Activated CD8-positive, alpha-beta memory T cell treated with anti-CD3 and anti-CD28 coated beads for 36 hours (primary cell): ENCODE results near the gene DENND4C. TPM values are rescaled to one million over a fixed set of nuclear protein-coding genes. Genes with fewer than 3 reads are reported as not detected.

Source experiments
- CTCF ChIA-PET: fragments of 350-600 bp; sonication (Branson Sonifier 250); formaldehyde crosslinking; loops from one replicate; lab custom pipeline; 2021; ENCODE audit warnings: antibody characterized with exemption; lab: Charles Lee
- POLR2A ChIA-PET: fragments of 350-600 bp; sonication (Branson Sonifier 250); formaldehyde crosslinking; loops from one replicate; lab custom pipeline; 2021; ENCODE audit warnings: antibody characterized with exemption; lab: Charles Lee
- total RNA-seq, 2 experiments: library from RNA; stranded (reverse); gene quantifications; one replicate each; pipeline ENCODE4 v1.2.3, GENCODE V29; 2021

Gene DENND4C
- total RNA-seq, 2 experiments from 2014 or later, result 12.1 to 12.8 TPM

- CTCF ChIA-PET, result no interaction called here
- POLR2A ChIA-PET, result no interaction called here
Measured at GRCh38 chr9:19303216-19303615, 72.7 kb downstream of the DENND4C start.

GRCh38 chr9:19306568-19306967 lies 76.1 kb downstream of the DENND4C start:
- ChIA-PET POLR2A (no interaction called here), CTCF (no interaction called here)

GRCh38 chr9:19310246-19310645 lies 79.8 kb downstream of the DENND4C start:
- ChIA-PET POLR2A (no interaction called here), CTCF (no interaction called here)

GRCh38 chr9:19313573-19313972 lies 83.1 kb downstream of the DENND4C start:
- ChIA-PET POLR2A (no interaction called here), CTCF (no interaction called here)

GRCh38 chr9:19320495-19320894 lies 90.0 kb downstream of the DENND4C start:
- CTCF ChIA-PET, result interaction anchor here (1.1 kb wide), 1 partner anchor 144 kb away, joined by 4 read pairs; no protein-coding TSS in a partner anchor
- POLR2A ChIA-PET, result no interaction called here

- CTCF ChIA-PET, result no interaction called here
- POLR2A ChIA-PET, result no interaction called here
Measured at GRCh38 chr9:19331877-19332276, 101.4 kb downstream of the DENND4C start.

- CTCF ChIA-PET, result no interaction called here
Measured at GRCh38 chr9:19336166-19336565, 105.7 kb downstream of the DENND4C start.

GRCh38 chr9:19342947-19343346 lies 112.5 kb downstream of the DENND4C start:
- CTCF ChIA-PET, result no interaction called here
- POLR2A ChIA-PET, result no interaction called here

More at GRCh38 chr9:19336166-19336565, 105.7 kb downstream of the DENND4C start:
- POLR2A ChIA-PET, result no interaction called here

GRCh38 chr9:19358701-19359100 lies 128.2 kb downstream of the DENND4C start:
- CTCF ChIA-PET, result interaction anchor here (0.7 kb wide), 1 partner anchor 106 kb away, joined by 3 read pairs; no protein-coding TSS in a partner anchor
- POLR2A ChIA-PET, result no interaction called here

- ChIA-PET CTCF (no interaction called here), POLR2A (no interaction called here)
Measured at GRCh38 chr9:19369107-19369506, 138.6 kb downstream of the DENND4C start.

- CTCF ChIA-PET, result no interaction called here
Measured at GRCh38 chr9:19371942-19372341, 141.4 kb downstream of the DENND4C start.

GRCh38 chr9:19372567-19372966 lies 142.1 kb downstream of the DENND4C start:
- ChIA-PET POLR2A (no interaction called here), CTCF (no interaction called here)

More at GRCh38 chr9:19371942-19372341, 141.4 kb downstream of the DENND4C start:
- POLR2A ChIA-PET, result interaction anchor here (1.2 kb wide), 1 partner anchor 8 kb away, joined by 7 read pairs; the partner anchor contains the start of gene RPS6

GRCh38 chr9:19373527-19373926 lies 143.0 kb downstream of the DENND4C start:
- POLR2A ChIA-PET, result no interaction called here

GRCh38 chr9:19375538-19375937 lies 145.0 kb downstream of the DENND4C start:
- POLR2A ChIA-PET, result interaction anchor here (1.0 to 1.2 kb wide), 2 partner anchors 143 to 145 kb away, joined by 4 to 10 read pairs; partner anchors contain the start of gene DENND4C
- CTCF ChIA-PET, result no interaction called here

More at GRCh38 chr9:19373527-19373926, 143.0 kb downstream of the DENND4C start:
- CTCF ChIA-PET, result no interaction called here

GRCh38 chr9:19376931-19377330 lies 146.4 kb downstream of the DENND4C start:
- CTCF ChIA-PET, result interaction anchor here (1.2 kb wide), 2 partner anchors 39 to 80 kb away, joined by 3 read pairs; no protein-coding TSS in a partner anchor
- POLR2A ChIA-PET, result no interaction called here

GRCh38 chr9:19378164-19378563 lies 147.7 kb downstream of the DENND4C start:
- ChIA-PET CTCF (no interaction called here), POLR2A (interaction anchor here (1.4 kb wide), 1 partner anchor 145 kb away, joined by 5 read pairs; no protein-coding TSS in a partner anchor)

- ChIA-PET POLR2A (interaction anchor here (0.9 to 1.4 kb wide), 2 partner anchors 146 to 328 kb away, joined by 3 to 5 read pairs; no protein-coding TSS in a partner anchor), CTCF (no interaction called here)
Measured at GRCh38 chr9:19378647-19379046, 148.2 kb downstream of the DENND4C start.

- CTCF ChIA-PET, result no interaction called here
- POLR2A ChIA-PET, result interaction anchor here (0.9 to 1.9 kb wide), 7 partner anchors 8 to 329 kb away, joined by 3 to 7 read pairs (median 5); partner anchors contain the start of gene DENND4C
Measured at GRCh38 chr9:19379283-19379682, 148.8 kb downstream of the DENND4C start.

GRCh38 chr9:19379697-19380046 lies 149.2 kb downstream of the DENND4C start:
- ChIA-PET CTCF (no interaction called here), POLR2A (interaction anchor here (1.0 to 1.9 kb wide), 8 partner anchors 8 to 331 kb away, joined by 3 to 7 read pairs (median 4); partner anchors contain the start of genes DENND4C and RRAGA)

- ChIA-PET CTCF (no interaction called here), POLR2A (interaction anchor here (0.8 to 1.9 kb wide), 5 partner anchors 9 to 332 kb away, joined by 3 to 7 read pairs (median 3); partner anchors contain the start of genes DENND4C and RRAGA)
Measured at GRCh38 chr9:19380826-19381075, 150.3 kb downstream of the DENND4C start.

- ChIA-PET POLR2A (no interaction called here), CTCF (interaction anchor here (1.3 kb wide), 1 partner anchor 76 kb away, joined by 3 read pairs; no protein-coding TSS in a partner anchor)
Measured at GRCh38 chr9:19381656-19382055, 151.2 kb downstream of the DENND4C start.
